ENCODE results near the gene TMEM25. TPM values are rescaled to one million over a fixed set of nuclear protein-coding genes. Genes with fewer than 3 reads are reported as not detected.

TMEM25 gene
- total RNA-seq, 1 experiment from 2014 or later = 17.5 TPM

- peaks cover 29% of the 10 kb centered on the region for H3K36me3 ChIP-seq (replicated peaks; ENCODE audit: control insufficient read depth, insufficient read depth, low read length)
- H3K27me3 ChIP-seq (ENCODE audit: control insufficient read depth, insufficient read depth, low read length) = no peaks in the 10 kb centered on the region; the same call in 1 of the 2 replicates
- H3K4me3 ChIP-seq (ENCODE audit: insufficient read depth, low read depth, low read length) = no peak overlapping the region
- DNase-seq = no peak
Observed at GRCh38 chr11:118524757-118525470, 6.1 kb upstream of the TMEM25 start.

- Histone ChIP-seq H3K4me3 (ENCODE audit: insufficient read depth, low read depth, low read length) (no peak overlapping the region), H3K36me3 (replicated peaks; ENCODE audit: control insufficient read depth, insufficient read depth, low read length) (peaks cover 19% of the 10 kb centered on the region), H3K27me3 (ENCODE audit: control insufficient read depth, insufficient read depth, low read length) (no peaks in the 10 kb centered on the region; the same call in 1 of the 2 replicates)
- no peak for DNase-seq
Observed at GRCh38 chr11:118526688-118527087, 4.3 kb upstream of the TMEM25 start.

DNA sequence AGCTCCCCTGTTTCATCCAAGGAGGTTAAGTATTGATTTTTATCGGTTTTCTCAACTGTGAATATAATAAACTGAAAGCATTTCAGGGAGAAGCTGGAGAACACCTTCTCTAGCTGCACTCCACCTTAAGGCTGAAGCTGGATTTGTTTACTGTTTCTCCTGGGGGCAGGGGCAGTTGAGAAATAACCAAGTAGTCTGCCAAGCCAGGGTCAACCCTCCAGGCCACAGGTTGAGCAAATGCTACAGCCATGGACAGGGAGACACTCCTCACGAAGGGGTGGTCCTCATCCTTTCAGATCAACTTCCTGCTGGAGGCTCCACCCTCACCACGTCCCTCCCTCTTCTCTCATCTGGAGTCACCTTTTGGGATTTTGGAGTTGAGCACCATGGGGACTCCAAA lies 3.9 kb upstream of the TMEM25 start, which contains the start of gene TTC36:
TSS of gene TTC36 (plus strand) at position 366 of the 400 bp plus-strand sequence. CDS start at position 387, 21 bp downstream.
- peak; percentile 64 for DNase-seq
- H3K27me3 ChIP-seq (ENCODE audit: control insufficient read depth, insufficient read depth, low read length) = no peaks in the 10 kb centered on the region; the same call in 1 of the 2 replicates

DNA sequence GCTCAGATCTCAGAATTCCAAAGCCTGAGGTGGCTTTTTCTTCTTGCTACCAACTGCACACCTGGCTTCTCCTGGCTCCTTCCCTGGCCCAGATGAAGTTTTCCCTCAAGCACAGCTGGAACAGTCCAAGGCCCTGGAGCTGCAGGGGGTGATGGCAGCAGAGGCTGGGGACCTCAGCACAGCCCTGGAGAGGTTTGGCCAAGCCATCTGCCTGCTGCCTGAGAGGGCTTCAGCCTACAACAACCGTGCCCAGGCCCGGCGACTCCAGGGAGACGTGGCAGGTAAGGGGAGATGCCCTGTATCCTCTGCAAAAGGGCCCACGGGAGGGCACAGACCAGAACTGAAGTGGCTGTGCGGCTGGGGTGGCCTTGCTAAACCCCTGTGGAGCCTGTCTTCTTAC lies 2.5 kb upstream of the TMEM25 start:
- peaks cover 7% of the 10 kb centered on the region for H3K36me3 ChIP-seq (replicated peaks; ENCODE audit: control insufficient read depth, insufficient read depth, low read length)
- no peak overlapping the region for H3K4me3 ChIP-seq (ENCODE audit: insufficient read depth, low read depth, low read length)
- no peaks in the 10 kb centered on the region; the same call in 1 of the 2 replicates for H3K27me3 ChIP-seq (ENCODE audit: control insufficient read depth, insufficient read depth, low read length)
- DNase-seq = no peak

More for the DNA sequence above, 3.9 kb upstream of the TMEM25 start, which contains the start of gene TTC36:
- Histone ChIP-seq H3K4me3 (ENCODE audit: insufficient read depth, low read depth, low read length) (no peak within 1 kb of the TSS), H3K36me3 (replicated peaks; ENCODE audit: control insufficient read depth, insufficient read depth, low read length) (peaks cover 15% of the 10 kb centered on the region)

GRCh38 chr11:118529584-118530175 lies 1.3 kb upstream of the TMEM25 start:
- Histone ChIP-seq H3K27me3 (ENCODE audit: control insufficient read depth, insufficient read depth, low read length) (no peaks in the 10 kb centered on the region; the same call in 1 of the 2 replicates), H3K36me3 (replicated peaks; ENCODE audit: control insufficient read depth, insufficient read depth, low read length) (peaks cover 1% of the 10 kb centered on the region; the same call in 1 of the 2 replicates), H3K4me3 (ENCODE audit: insufficient read depth, low read depth, low read length) (no peak overlapping the region; the same call in 1 of the 2 replicates)
- DNase-seq = peak; percentile 59

- peak; percentile 91 for DNase-seq
- peaks cover 1% of the 10 kb centered on the region; the same call in 1 of the 2 replicates for H3K36me3 ChIP-seq (replicated peaks; ENCODE audit: control insufficient read depth, insufficient read depth, low read length)
- peak overlapping the region; percentile 89 for H3K4me3 ChIP-seq (ENCODE audit: insufficient read depth, low read depth, low read length)
- H3K27me3 ChIP-seq (ENCODE audit: control insufficient read depth, insufficient read depth, low read length) = no peaks in the 10 kb centered on the region; the same call in 1 of the 2 replicates
Observed at GRCh38 chr11:118530180-118530682, 761 bp upstream of the TMEM25 start.

- peak overlapping the region; percentile 89 for H3K4me3 ChIP-seq (ENCODE audit: insufficient read depth, low read depth, low read length)
- peaks cover 1% of the 10 kb centered on the region; the same call in 1 of the 2 replicates for H3K36me3 ChIP-seq (replicated peaks; ENCODE audit: control insufficient read depth, insufficient read depth, low read length)
- H3K27me3 ChIP-seq (ENCODE audit: control insufficient read depth, insufficient read depth, low read length) = no peaks in the 10 kb centered on the region; the same call in 1 of the 2 replicates
- DNase-seq = peak; percentile 79
Observed at GRCh38 chr11:118531597-118532084, 649 bp downstream of the TMEM25 start.

DNA sequence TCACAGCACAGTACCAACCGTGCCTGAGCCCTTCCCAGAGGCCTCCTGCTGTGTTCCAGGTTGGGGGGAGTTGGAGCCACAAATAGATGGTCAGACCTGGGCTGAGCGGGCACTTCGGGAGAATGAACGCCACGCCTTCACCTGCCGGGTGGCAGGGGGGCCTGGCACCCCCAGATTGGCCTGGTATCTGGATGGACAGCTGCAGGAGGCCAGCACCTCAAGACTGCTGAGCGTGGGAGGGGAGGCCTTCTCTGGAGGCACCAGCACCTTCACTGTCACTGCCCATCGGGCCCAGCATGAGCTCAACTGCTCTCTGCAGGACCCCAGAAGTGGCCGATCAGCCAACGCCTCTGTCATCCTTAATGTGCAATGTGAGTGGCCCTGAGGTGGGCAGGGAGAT lies 1.1 kb downstream of the TMEM25 start:
- Histone ChIP-seq H3K36me3 (replicated peaks; ENCODE audit: control insufficient read depth, insufficient read depth, low read length) (peaks cover 1% of the 10 kb centered on the region; the same call in 1 of the 2 replicates), H3K4me3 (ENCODE audit: insufficient read depth, low read depth, low read length) (no peak overlapping the region), H3K27me3 (ENCODE audit: control insufficient read depth, insufficient read depth, low read length) (no peaks in the 10 kb centered on the region; the same call in 1 of the 2 replicates)
- DNase-seq = no peak

- H3K36me3 ChIP-seq (replicated peaks; ENCODE audit: control insufficient read depth, insufficient read depth, low read length) = peaks cover 1% of the 10 kb centered on the region; the same call in 1 of the 2 replicates
- DNase-seq = no peak
- no peaks in the 10 kb centered on the region; the same call in 1 of the 2 replicates for H3K27me3 ChIP-seq (ENCODE audit: control insufficient read depth, insufficient read depth, low read length)
- H3K4me3 ChIP-seq (ENCODE audit: insufficient read depth, low read depth, low read length) = no peak overlapping the region
Observed at GRCh38 chr11:118532852-118533768, 2.1 kb downstream of the TMEM25 start.

DNA sequence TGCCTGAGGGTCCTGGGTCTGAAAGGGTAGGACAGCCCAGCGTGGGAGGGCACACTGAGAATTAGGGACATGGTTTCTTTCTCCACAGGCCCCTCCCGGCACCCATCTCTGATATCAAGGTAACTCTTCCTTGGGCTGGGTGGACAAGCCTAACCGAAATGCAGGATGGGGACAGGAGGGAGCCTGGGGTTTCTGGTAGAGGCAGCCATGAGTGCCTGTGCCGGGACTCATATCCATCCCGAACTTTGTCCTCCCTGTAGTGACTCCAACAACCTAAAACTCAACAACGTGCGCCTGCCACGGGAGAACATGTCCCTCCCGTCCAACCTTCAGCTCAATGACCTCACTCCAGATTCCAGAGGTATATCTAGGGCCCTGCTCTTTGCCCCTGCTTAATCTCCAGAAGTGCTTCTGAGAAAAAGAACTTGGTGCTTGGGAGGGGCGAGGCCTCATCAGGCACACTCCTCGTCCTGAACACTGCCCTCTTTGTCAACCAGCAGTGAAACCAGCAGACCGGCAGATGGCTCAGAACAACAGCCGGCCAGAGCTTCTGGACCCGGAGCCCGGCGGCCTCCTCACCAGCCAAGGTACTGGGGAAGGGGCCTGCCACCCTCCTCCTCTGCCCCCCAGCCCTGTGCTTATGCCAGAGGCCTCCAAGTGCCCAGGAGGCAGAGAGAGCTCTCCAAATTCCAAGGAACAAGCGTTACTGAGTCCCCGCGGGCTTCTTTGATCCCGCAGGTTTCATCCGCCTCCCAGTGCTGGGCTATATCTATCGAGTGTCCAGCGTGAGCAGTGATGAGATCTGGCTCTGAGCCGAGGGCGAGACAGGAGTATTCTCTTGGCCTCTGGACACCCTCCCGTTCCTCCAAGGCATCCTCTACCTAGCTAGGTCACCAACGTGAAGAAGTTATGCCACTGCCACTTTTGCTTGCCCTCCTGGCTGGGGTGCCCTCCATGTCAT lies 3.1 kb downstream of the TMEM25 start:
- no peak for DNase-seq
- Histone ChIP-seq H3K27me3 (ENCODE audit: control insufficient read depth, insufficient read depth, low read length) (no peaks in the 10 kb centered on the region; the same call in 1 of the 2 replicates), H3K4me3 (ENCODE audit: insufficient read depth, low read depth, low read length) (no peak overlapping the region), H3K36me3 (replicated peaks; ENCODE audit: control insufficient read depth, insufficient read depth, low read length) (peaks cover 1% of the 10 kb centered on the region; the same call in 1 of the 2 replicates)

GRCh38 chr11:118535261-118535660 lies 4.3 kb downstream of the TMEM25 start:
- H3K36me3 ChIP-seq (replicated peaks; ENCODE audit: control insufficient read depth, insufficient read depth, low read length) = peaks cover 1% of the 10 kb centered on the region; the same call in 1 of the 2 replicates
- no peaks in the 10 kb centered on the region for H3K27me3 ChIP-seq (ENCODE audit: control insufficient read depth, insufficient read depth, low read length)

GRCh38 chr11:118536726-118537125 lies 5.7 kb downstream of the TMEM25 start:
- H3K36me3 ChIP-seq (replicated peaks; ENCODE audit: control insufficient read depth, insufficient read depth, low read length) = peaks cover 1% of the 10 kb centered on the region; the same call in 1 of the 2 replicates
- DNase-seq = no peak
- no peaks in the 10 kb centered on the region for H3K27me3 ChIP-seq (ENCODE audit: control insufficient read depth, insufficient read depth, low read length)
- H3K4me3 ChIP-seq (ENCODE audit: insufficient read depth, low read depth, low read length) = no peak overlapping the region

More at GRCh38 chr11:118535261-118535660, 4.3 kb downstream of the TMEM25 start:
- no peak overlapping the region for H3K4me3 ChIP-seq (ENCODE audit: insufficient read depth, low read depth, low read length)
- DNase-seq = no peak

Data from H7 (cell line).